H1 (cell line): Measurements from ENCODE around the gene STX18. TPM values are rescaled to one million over a fixed set of nuclear protein-coding genes. Genes with fewer than 3 reads are reported as not detected.

Experiments
- KDM4A ChIP-seq: IDR thresholded peaks from one replicate; pipeline ENCODE4 v1.7.1; 2012; ENCODE audit warnings: low read depth, mild to moderate bottlenecking, moderate library complexity, low read length, inconsistent platforms; ENCODE audit not compliant: severe bottlenecking
- MAFK ChIP-seq: IDR thresholded peaks from 2 replicates; pipeline ENCODE4 v1.6.1; 2012; ENCODE audit warnings: low read depth, mild to moderate bottlenecking, improper control_type of control experiment, low read length
- POU5F1 ChIP-seq: IDR thresholded peaks from 2 replicates; pipeline ENCODE4 v1.6.1; 2011; ENCODE audit warnings: low read depth, mild to moderate bottlenecking, low read length, moderate library complexity
- RNF2 ChIP-seq: fragments of 200-900, 300-1000 bp; sonication (generic); IDR thresholded peaks from 2 replicates; pipeline ENCODE4 v1.7.1; 2016; ENCODE audit warnings: borderline replicate concordance, low read depth, mild to moderate bottlenecking, antibody characterized with exemption, low read length; ENCODE audit not compliant: poor library complexity, severe bottlenecking; ENCODE audit errors: missing control alignments
- SIN3A ChIP-seq, 2 experiments: IDR thresholded peaks in 1 of 2; conservative IDR thresholded peaks in 1 of 2; 2 replicates each; pipeline ENCODE4 v1.6.1; 2011 to 2012; ENCODE audit warnings: low read length in 2 of 2, improper control_type of control experiment in 1 of 2, low read depth in 1 of 2, mild to moderate bottlenecking in 1 of 2
- SRF ChIP-seq: IDR thresholded peaks from 2 replicates; pipeline ENCODE4 v1.6.1; 2011; ENCODE audit warnings: mild to moderate bottlenecking, low read depth, low read length, moderate library complexity
- TAF1 ChIP-seq: IDR thresholded peaks from 2 replicates; pipeline ENCODE4 v1.6.1; 2011; ENCODE audit warnings: mild to moderate bottlenecking, low read depth, low read length
- TCF12 ChIP-seq: IDR thresholded peaks from 2 replicates; pipeline ENCODE4 v1.6.1; 2011; ENCODE audit warnings: low read depth, mild to moderate bottlenecking, low read length
- polyA plus RNA-seq, 7 experiments: library from polyadenylated mRNA; depleted of rRNA in 3 of 7; stranded (reverse) in 5 of 7; unstranded in 2 of 7; fragments of >200 nt in 5 of 7; fragments of 200-250 nt in 2 of 7; gene quantifications; 1 replicate in 5 of 7; 2 replicates in 1 of 7; 4 replicates in 1 of 7; pipeline versions ENCODE4 v1.2.1 to v1.2.3, GENCODE V29; 2011 to 2013; ENCODE audit warnings: missing spikeins in 2 of 7, mixed read lengths in 2 of 7
- total RNA-seq: library from RNA; stranded (reverse); fragmentation: NEBNext Ultra II Directional; extraction: Animal tissue kit (Norgen Biotek cat#: 25700); gene quantifications from 2 replicates; pipeline ENCODE4 v1.2.1, GENCODE V29; 2021
- TF ChIP-seq, protein P1 (sequence below): fragments of 300-600 bp; sonication (generic); IDR thresholded peaks from 2 replicates; pipeline ENCODE4 v1.7.1; 2012; ENCODE audit warnings: low read length, moderate library complexity, mild to moderate bottlenecking, inconsistent platforms; ENCODE audit not compliant: insufficient replicate concordance

Gene STX18
- total and polyA plus RNA-seq, 2 of the 8 experiments (the other 6 are each of a cell fraction or from before 2014, with no cell fraction given): 14.6 to 18.3 TPM

- TF ChIP-seq, protein P1, sequence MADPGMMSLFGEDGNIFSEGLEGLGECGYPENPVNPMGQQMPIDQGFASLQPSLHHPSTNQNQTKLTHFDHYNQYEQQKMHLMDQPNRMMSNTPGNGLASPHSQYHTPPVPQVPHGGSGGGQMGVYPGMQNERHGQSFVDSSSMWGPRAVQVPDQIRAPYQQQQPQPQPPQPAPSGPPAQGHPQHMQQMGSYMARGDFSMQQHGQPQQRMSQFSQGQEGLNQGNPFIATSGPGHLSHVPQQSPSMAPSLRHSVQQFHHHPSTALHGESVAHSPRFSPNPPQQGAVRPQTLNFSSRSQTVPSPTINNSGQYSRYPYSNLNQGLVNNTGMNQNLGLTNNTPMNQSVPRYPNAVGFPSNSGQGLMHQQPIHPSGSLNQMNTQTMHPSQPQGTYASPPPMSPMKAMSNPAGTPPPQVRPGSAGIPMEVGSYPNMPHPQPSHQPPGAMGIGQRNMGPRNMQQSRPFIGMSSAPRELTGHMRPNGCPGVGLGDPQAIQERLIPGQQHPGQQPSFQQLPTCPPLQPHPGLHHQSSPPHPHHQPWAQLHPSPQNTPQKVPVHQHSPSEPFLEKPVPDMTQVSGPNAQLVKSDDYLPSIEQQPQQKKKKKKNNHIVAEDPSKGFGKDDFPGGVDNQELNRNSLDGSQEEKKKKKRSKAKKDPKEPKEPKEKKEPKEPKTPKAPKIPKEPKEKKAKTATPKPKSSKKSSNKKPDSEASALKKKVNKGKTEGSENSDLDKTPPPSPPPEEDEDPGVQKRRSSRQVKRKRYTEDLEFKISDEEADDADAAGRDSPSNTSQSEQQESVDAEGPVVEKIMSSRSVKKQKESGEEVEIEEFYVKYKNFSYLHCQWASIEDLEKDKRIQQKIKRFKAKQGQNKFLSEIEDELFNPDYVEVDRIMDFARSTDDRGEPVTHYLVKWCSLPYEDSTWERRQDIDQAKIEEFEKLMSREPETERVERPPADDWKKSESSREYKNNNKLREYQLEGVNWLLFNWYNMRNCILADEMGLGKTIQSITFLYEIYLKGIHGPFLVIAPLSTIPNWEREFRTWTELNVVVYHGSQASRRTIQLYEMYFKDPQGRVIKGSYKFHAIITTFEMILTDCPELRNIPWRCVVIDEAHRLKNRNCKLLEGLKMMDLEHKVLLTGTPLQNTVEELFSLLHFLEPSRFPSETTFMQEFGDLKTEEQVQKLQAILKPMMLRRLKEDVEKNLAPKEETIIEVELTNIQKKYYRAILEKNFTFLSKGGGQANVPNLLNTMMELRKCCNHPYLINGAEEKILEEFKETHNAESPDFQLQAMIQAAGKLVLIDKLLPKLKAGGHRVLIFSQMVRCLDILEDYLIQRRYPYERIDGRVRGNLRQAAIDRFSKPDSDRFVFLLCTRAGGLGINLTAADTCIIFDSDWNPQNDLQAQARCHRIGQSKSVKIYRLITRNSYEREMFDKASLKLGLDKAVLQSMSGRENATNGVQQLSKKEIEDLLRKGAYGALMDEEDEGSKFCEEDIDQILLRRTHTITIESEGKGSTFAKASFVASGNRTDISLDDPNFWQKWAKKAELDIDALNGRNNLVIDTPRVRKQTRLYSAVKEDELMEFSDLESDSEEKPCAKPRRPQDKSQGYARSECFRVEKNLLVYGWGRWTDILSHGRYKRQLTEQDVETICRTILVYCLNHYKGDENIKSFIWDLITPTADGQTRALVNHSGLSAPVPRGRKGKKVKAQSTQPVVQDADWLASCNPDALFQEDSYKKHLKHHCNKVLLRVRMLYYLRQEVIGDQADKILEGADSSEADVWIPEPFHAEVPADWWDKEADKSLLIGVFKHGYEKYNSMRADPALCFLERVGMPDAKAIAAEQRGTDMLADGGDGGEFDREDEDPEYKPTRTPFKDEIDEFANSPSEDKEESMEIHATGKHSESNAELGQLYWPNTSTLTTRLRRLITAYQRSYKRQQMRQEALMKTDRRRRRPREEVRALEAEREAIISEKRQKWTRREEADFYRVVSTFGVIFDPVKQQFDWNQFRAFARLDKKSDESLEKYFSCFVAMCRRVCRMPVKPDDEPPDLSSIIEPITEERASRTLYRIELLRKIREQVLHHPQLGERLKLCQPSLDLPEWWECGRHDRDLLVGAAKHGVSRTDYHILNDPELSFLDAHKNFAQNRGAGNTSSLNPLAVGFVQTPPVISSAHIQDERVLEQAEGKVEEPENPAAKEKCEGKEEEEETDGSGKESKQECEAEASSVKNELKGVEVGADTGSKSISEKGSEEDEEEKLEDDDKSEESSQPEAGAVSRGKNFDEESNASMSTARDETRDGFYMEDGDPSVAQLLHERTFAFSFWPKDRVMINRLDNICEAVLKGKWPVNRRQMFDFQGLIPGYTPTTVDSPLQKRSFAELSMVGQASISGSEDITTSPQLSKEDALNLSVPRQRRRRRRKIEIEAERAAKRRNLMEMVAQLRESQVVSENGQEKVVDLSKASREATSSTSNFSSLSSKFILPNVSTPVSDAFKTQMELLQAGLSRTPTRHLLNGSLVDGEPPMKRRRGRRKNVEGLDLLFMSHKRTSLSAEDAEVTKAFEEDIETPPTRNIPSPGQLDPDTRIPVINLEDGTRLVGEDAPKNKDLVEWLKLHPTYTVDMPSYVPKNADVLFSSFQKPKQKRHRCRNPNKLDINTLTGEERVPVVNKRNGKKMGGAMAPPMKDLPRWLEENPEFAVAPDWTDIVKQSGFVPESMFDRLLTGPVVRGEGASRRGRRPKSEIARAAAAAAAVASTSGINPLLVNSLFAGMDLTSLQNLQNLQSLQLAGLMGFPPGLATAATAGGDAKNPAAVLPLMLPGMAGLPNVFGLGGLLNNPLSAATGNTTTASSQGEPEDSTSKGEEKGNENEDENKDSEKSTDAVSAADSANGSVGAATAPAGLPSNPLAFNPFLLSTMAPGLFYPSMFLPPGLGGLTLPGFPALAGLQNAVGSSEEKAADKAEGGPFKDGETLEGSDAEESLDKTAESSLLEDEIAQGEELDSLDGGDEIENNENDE: no peak
- TF ChIP-seq POU5F1 (no peak), MAFK (no peak), KDM4A (no peak), TCF12 (no peak), RNF2 (no peak), TAF1 (0 out of 2 replicates have a peak, but pooled peaks have one; percentile 34), SIN3A (conservative IDR thresholded peaks at IDR 0.05 in 1 of 2, IDR thresholded peaks at IDR 0.05 in 1 of 2; ENCODE audit: low read depth in 1 of 2, low read length in 2 of 2) (0 out of 4 replicates have a peak, but pooled peaks have one; percentile 19 to 46), SRF (no peak)
Measured at GRCh38 chr4:4542774-4543485, 1.1 kb upstream of the STX18 start (continued).
